A549 treated with ZK216348 at 1 μM for 4 hours (cell line): ENCODE results near the gene RALGDS. TPM values are rescaled to one million over a fixed set of nuclear protein-coding genes. Genes with fewer than 3 reads are reported as not detected.

Experiments used
- total RNA-seq: library from RNA; stranded (reverse); fragments of 200-300 nt; extraction: Qiagen RNA extraction; gene quantifications from 5 replicates; pipeline ENCODE4 v1.2.3, GENCODE V29; 2022; ENCODE audit warnings: low read depth

RALGDS gene
- 19.2 to 29.0 TPM (median 26.7 TPM) in 5 replicates for total RNA-seq

DNA sequence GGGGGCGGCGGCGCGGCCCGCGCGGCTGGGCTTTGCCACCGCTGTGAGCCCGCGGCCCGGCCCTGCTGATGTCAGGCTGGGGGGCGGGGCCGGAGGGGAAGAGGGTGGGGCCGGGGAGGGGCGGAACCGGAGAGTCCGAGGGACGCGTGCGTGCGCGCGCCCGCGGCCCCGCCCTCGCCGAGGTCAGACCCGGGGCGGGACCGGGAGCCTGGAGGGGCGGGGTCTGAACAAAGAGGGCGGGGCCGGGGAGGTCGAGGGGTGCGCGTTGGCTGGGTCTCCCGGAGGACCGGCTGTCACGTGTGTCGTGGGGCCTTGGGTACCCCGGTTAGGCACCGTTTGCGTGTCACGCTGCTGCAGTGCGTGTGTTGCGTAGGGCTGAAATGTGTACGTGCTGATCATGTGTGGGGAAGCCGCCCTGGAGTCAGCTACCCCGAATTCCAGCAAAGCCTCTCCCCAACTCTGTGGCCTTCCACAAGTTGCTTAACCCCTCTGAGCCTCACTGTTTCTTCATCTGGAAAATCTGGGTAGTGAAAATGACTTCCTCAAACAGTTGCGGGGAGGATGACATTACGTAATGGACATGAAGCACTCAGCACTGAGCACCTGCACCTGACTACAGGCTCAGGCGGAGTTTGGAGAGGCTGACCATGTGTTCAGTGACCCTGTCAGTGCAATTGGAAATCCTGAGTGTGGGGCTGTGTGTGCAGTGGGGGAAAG lies at the start of gene RALGDS:
TSS of gene RALGDS (minus strand) at position 43 of the 717 bp plus-strand sequence. CDS start 86 bp downstream, outside the sequence.

DNA sequence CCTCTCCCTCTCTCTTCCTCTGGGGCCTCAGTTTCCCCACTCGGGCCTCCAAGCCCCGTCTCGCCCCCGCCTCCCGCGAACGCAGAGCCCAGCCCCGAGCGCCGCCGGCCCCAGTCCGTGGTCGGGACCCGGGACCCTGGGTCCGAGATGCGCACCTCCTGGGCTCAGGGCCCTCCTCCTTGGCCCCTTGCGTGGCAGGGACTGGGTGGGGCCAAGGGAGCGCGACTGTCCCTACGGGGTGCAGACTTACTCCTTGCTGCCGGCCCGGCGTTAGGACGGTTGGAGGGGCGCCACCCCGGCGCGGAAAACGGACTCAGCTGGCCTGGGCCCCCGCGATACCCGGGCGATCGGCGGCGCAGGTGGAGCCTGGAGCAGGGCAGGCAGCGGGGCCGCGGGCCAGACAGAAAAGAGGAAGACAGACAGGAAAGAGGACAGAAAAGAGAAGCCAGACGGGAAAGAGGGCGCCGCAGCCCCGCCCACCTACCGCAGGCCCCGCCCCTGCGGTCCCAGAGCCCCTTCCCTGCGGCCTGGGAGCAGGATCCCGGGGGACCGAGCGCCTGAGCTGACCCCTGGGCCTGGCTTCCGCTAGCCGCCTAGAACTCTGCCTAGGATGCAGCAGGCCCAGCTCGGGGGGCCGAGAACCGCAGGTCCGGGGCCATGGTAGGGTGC lies 42.6 kb upstream of the RALGDS start, which contains the start of gene GBGT1:
TSS of gene GBGT1 (minus strand) at position 411 of the 669 bp plus-strand sequence. CDS start 1,502 bp downstream, outside the sequence.

DNA sequence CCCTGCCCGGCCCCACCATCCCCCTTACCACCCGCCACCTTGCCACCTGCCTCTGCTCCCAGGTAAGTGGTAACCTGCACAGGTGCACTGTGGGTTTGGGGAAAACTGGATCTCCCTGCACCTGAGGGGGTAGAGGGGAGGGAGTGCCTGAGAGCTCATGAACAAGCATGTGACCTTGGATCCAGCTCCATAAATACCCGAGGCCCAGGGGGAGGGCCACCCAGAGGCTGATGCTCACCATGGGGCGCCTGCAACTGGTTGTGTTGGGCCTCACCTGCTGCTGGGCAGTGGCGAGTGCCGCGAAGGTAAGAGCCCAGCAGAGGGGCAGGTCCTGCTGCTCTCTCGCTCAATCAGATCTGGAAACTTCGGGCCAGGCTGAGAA lies 59.3 kb downstream of the RALGDS start, which contains the start of gene CEL:
TSS of gene CEL (plus strand) at position 218 of the 382 bp plus-strand sequence. CDS start at position 240, 22 bp downstream.

Other genes starting within 250 kb of the RALGDS start
- gene AK8, start 243.0 kb downstream of the RALGDS start, total RNA-seq, result 0.43 to 1.4 TPM (median 1.2 TPM) in 5 replicates
- 4.0 to 6.2 TPM (median 4.3 TPM) in 5 replicates for gene SPACA9, start 242.3 kb downstream of the RALGDS start, total RNA-seq
- 15.1 to 18.5 TPM (median 17.3 TPM) in 5 replicates for gene TSC1, start 176.6 kb downstream of the RALGDS start, total RNA-seq
- not detected in 5 replicates for gene GFI1B, start 142.5 kb downstream of the RALGDS start, total RNA-seq
- gene GTF3C5, start 90.2 kb downstream of the RALGDS start, total RNA-seq, result 50.2 to 70.4 TPM (median 67.7 TPM) in 5 replicates
- 0.51 to 1.3 TPM (median 0.83 TPM) in 5 replicates for gene CEL, start 59.3 kb downstream of the RALGDS start, total RNA-seq
- gene GBGT1, start 42.7 kb upstream of the RALGDS start, total RNA-seq, result 1.5 to 3.0 TPM (median 2.2 TPM) in 5 replicates
- gene OBP2B, start 88.0 kb upstream of the RALGDS start, total RNA-seq, result not detected in 5 replicates
- 0.19 TPM in 1 of 5 replicates, not detected in the others for gene ABO, start 154.0 kb upstream of the RALGDS start, total RNA-seq
- 17.7 to 30.3 TPM (median 28.5 TPM) in 5 replicates for gene SURF6, start 214.9 kb upstream of the RALGDS start, total RNA-seq
- 18.1 to 36.9 TPM (median 31.2 TPM) in 5 replicates for gene MED22, start 226.9 kb upstream of the RALGDS start, total RNA-seq
- 3,235 to 3,749 TPM (median 3,386 TPM) in 5 replicates for gene RPL7A, start 227.0 kb upstream of the RALGDS start, total RNA-seq
- gene SURF1, start 235.2 kb upstream of the RALGDS start, total RNA-seq, result 32.8 to 49.1 TPM (median 42.1 TPM) in 5 replicates
- gene SURF2, start 235.3 kb upstream of the RALGDS start, total RNA-seq, result 36.5 to 59.1 TPM (median 49.7 TPM) in 5 replicates